Fibroblast of mammary gland (primary cell): ENCODE measurements around the gene RFNG.
A peak's percentile ranks its signal among the peaks of the same experiment; 100 is the strongest.

ENCODE experiments used
- DNase-seq: peaks from one replicate; pipeline ENCODE4 v3.0.0-alpha.2; 2010; ENCODE audit warnings: low read depth
- H3K4me3 ChIP-seq: 2 replicates; pipeline ENCODE4 v1.5.1; 2011; ENCODE audit warnings: low read depth, mild to moderate bottlenecking, low read length, moderate library complexity; ENCODE audit not compliant: control insufficient read depth
- TF ChIP-seq, protein P1 (sequence below): conservative IDR thresholded peaks from 2 replicates; pipeline ENCODE4 v1.5.1; 2011; ENCODE audit warnings: low read depth, low read length, inconsistent platforms; ENCODE audit not compliant: control insufficient read depth, insufficient read depth

Gene RFNG

GRCh38 chr17:82080048-82080788 lies 28.6 kb upstream of the RFNG start:
- no peak for DNase-seq
- TF ChIP-seq, protein P1, sequence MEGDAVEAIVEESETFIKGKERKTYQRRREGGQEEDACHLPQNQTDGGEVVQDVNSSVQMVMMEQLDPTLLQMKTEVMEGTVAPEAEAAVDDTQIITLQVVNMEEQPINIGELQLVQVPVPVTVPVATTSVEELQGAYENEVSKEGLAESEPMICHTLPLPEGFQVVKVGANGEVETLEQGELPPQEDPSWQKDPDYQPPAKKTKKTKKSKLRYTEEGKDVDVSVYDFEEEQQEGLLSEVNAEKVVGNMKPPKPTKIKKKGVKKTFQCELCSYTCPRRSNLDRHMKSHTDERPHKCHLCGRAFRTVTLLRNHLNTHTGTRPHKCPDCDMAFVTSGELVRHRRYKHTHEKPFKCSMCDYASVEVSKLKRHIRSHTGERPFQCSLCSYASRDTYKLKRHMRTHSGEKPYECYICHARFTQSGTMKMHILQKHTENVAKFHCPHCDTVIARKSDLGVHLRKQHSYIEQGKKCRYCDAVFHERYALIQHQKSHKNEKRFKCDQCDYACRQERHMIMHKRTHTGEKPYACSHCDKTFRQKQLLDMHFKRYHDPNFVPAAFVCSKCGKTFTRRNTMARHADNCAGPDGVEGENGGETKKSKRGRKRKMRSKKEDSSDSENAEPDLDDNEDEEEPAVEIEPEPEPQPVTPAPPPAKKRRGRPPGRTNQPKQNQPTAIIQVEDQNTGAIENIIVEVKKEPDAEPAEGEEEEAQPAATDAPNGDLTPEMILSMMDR: no peak
- no peak overlapping the region for H3K4me3 ChIP-seq

GRCh38 chr17:82079001-82079677 lies 27.5 kb upstream of the RFNG start:
- TF ChIP-seq, protein P1: no peak
- DNase-seq: no peak
- H3K4me3 ChIP-seq: no peak overlapping the region

GRCh38 chr17:82078433-82078832 lies 26.8 kb upstream of the RFNG start:
- DNase-seq: no peak
- H3K4me3 ChIP-seq: no peak overlapping the region
- TF ChIP-seq, protein P1: no peak

GRCh38 chr17:82077617-82078358 lies 26.2 kb upstream of the RFNG start:
- DNase-seq: peak; percentile 40

GRCh38 chr17:82076785-82077591 lies 25.4 kb upstream of the RFNG start:
- H3K4me3 ChIP-seq: no peak overlapping the region
- no peak for DNase-seq
- TF ChIP-seq, protein P1: no peak

More at GRCh38 chr17:82077617-82078358, 26.2 kb upstream of the RFNG start:
- H3K4me3 ChIP-seq: no peak overlapping the region
- TF ChIP-seq, protein P1: no peak
